NCI-H345 treated with DMSO at 0.1 percent for 48 hours (cell line): ENCODE results near the gene FBXO44.
A peak's percentile ranks its signal among the peaks of the same experiment; 100 is the strongest.

ENCODE experiments used
- DNase-seq: peaks from one replicate; lab custom pipeline; 2025; ENCODE audit not compliant: unreplicated experiment; lab: John Stamatoyannopoulos, UW

The FBXO44 gene

DNA sequence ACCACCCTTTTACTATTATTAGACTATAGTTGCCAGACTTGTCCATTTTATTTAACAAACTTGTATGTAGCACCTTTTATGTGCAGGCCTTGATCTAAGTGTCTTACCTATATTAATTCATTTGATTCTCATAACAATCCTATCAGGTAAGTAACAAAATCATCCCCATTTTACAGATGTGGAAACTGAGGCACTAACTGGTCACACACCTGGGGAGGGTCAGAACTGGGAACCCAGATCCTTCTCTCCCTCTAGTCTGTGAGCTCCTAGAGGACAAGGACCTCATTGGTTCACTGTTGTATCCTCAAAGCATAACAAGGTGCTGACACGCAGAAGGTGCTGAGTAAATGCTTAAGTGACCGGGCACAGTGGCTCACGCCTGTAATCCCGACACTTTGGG, 15.3 kb upstream of the FBXO44 start:
- DNase-seq, result no peak

DNA sequence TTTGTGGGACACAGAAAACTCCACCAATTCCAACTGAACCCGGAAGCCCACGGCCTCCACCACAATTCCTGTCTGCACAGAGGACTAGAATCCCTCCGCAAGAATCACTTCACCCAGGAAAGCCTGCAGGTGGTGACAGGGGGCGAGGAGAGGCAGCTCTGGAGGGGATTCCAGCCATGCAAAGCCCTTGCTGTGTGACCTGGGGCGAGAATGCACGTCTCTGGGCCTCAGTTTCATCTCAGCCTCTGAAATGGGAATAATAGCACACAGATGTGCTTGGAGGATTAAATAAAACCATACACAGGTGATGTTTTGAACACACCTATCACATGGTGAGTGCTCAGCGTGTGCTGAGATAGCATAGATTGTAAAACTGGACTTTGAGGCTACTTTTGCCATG, 14.6 kb upstream of the FBXO44 start:
- DNase-seq, result no peak

DNA sequence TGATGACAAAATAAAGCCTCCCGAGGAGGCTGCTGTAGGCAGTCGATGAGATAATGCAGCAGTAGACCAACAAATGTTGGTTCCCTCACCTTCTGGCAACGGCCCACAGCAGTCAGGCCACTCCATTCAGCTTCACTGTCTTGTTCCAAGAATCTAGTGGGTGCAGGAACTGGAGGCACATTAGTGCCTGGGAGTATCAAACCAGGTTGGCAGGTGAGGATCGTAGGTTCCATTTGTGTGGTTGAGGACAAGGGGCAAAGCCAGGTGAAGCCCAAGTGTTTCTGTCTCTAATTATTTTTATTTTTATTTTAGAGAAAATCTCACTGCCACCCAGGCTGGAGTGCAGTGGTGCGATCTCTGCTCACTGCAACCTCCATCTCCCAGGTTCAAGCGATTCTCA, 13.7 kb upstream of the FBXO44 start:
- DNase-seq, result no peak

DNA sequence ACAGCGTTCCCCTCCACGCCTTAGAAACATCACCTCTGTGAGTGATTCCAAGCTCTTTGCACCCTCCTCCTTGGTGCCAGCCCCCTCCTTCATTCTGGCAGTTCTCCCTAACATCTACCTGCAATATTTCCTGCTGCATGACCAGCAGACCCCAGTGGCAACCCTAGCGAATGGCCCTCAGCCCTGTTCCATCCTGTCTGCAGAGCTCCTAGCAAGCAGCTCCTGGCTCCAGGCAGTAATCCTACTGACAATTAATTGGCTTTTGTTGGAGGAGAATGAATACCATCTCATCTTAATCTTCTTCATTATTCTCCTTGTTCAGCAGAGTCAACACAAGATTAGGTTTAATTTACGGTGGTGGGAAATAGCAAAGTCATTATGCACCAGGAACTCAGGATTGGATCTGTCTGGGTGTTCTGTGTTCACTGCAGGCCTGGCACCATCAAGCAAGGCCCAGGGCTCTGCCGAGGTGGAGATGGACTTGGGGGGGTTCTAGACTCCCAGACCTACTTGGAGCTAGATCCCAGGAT, 12.8 kb upstream of the FBXO44 start:
- DNase-seq, result no peak

DNA sequence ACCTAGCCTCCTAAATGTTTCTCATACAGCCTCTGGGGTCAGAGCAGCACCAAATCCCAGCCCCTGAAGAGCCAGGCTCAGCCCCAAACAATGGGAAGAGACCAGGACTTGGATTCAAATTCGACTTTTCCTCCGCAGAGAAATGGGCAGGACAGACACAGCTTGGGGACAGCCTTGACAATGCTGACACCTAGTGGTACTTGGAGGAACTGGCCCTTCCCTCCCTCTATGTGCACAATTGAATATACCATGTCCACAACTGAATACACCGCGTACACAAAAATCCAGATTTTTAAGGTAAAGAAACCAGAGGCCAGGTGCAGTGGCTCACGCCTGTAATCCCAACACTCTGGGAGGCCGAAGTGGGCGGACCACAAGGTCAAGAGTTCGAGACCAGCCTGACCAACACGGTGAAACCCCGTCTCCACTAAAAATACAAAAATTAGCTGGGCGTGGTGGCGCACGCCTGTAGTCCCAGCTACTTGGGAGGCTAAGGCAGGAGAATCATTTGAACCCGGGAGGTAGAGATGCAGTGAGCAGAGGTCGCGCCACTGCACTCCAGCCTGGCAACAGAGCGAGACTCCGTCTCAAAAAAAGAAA, 12.2 kb upstream of the FBXO44 start:
- DNase-seq, result peak; percentile 57

DNA sequence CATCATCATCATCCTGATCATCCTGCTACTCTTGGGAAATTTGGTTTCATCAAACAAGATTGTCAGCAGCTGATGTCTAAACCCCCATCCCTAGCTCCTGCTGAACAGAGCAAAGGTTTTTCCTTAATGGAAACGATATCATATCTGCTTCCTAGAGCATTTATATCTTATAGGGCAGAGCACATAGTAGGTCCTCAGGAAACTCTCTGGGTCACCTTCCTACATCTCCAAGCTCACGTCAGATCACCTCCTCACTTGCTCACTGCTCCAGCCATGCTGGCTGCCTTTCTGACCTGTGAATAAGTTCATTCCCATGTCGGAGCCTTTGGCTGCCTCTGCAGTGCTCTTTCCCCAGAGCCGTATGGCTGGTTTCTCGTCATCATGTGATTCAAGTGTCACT, 10.9 kb upstream of the FBXO44 start:
- DNase-seq, result no peak

DNA sequence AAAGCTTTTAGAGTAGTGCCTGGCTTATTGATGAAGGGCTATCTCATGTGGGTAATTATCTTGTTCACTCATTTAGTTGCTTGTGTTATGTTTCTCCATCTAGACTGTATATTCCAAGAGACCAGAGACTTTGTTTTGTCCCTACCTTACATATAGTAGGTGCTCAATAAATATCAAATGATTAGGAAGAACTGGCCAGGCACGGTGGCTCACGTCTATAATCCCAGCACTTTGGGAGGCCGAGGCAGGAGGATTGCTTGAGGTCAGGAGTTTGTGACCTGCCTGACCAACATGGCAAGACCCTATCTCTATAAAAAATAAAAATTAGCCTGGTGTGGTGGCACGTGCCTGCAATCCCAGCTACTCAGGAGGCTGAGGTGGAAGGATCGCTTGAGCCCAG, 9.4 kb upstream of the FBXO44 start:
- DNase-seq, result no peak

DNA sequence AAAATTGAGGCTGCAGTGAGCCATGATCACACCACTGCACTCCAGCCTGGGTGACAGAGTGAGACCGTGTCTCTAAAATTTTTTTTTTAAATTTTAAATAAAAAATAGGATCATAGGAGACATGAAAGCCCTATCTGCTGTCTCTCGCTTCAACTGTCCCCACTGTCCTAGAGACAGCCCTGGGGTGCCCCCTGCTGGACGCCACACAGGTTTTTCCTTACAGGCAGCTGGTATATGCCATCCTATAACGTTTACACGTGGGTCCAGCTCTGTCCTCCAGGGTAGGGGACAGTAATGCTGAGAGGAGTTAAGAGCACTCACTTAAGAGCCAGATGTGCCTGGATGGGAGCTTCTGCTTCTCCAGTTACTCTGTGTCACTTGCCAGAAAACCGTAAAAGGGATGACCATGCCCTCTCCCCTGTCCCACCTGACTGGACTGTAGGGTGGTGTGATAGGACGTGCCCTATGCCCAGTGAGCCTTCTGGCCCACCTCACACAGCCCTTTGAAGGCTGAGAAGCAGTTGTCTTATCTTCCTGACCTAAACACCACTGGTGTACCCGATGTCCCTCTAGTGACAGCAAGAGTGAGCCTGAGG, 8.9 kb upstream of the FBXO44 start:
- peak; percentile 66 for DNase-seq

DNA sequence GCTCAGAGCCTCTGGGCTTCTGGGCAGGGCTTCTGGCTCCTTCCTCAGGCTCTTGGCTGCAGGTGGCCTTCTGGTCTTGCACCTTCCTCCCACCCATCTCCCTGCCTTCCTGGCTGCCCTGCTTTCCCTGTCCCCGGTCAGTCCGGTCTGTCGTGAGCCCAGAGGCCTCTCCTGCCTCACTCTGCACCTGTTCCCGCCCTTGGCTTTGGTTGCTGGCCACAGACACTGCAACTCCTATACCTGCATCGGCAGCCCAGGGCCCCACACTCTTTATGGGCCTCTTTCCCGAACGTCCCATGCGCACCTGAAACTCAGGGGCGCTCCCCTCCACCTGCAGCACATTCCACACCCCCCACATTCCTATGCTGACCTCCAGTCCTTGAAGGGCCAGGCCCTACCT, 8.4 kb upstream of the FBXO44 start:
- DNase-seq, result no peak

DNA sequence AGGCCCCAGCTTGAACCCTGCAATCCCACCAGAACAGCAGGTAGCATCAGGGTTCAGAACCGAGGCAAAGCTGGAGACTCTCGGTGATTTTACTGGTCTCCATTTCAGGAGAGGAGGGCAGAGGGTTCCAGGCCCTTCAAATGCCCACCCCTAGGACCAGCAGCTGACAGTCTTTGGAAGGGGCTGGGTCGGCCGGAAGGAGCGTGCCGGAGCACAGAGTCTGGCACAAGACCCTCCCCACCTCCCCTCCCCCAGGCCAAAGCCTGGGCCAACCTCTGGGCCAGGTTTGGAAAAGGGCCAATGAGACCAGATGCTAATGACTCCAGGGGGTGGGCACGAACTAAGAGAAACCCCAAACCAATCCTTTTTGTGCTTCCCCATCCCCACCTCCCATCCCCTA, 7.3 kb upstream of the FBXO44 start:
- no peak for DNase-seq

DNA sequence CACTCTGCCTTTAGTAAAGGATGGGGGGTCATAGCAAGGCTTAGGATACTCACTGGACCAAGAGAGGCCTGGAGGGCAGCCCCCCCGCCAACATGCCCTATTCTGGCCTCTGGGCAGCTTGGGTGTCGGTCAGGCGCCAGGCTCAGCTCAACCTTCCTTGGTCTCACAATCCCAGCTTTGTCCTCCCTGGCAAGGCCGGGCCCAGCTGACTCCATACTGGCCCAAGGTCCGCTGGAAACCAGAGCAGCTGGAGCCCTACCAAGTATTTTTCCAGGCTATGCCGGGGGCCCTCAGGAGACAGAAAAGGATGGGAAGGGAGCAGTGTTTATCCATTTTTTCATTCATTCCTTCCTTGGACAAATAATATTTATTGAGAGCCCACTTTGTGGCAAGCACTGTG, 6.6 kb upstream of the FBXO44 start:
- no peak for DNase-seq

DNA sequence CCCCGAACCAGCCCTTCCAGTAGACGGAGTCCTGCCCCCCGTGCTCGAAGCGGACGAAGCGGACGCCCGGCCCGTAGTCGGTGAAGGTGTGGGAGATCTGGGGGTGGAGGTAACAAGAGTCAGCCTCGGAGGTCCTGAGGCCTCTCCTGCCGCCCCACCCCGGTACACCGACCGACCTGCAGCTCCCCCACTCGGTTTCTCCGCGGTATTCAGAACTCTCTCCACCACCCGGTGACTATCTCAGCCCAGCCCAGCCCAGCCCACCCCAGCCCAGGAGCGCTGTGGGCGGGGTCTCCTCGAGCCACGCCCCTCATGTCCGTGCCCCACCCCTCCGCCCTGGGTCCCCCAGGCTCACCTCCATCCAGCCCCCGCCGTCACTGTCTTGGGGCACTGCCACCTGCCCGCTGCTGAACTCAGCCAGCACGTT, 5.9 kb upstream of the FBXO44 start:
- DNase-seq, result no peak

DNA sequence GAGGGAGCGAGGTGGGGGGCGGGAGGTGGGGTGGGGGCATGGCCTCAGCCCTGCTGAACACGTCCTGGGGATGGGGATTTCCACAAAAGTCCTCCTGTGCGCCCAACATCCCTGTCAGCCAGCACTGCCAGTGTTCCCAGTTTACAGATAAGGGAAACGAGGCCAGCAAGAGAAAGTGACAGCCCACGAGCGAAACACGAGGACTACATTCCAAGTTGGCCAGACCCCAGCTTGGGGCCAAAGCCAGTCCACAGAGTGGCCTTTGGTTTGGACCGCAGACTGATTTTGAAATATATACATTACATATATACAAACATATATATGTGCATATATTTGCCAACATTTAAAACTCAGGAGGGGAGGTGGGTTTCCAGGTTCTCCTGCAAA, 5.4 kb upstream of the FBXO44 start:
- DNase-seq, result no peak

DNA sequence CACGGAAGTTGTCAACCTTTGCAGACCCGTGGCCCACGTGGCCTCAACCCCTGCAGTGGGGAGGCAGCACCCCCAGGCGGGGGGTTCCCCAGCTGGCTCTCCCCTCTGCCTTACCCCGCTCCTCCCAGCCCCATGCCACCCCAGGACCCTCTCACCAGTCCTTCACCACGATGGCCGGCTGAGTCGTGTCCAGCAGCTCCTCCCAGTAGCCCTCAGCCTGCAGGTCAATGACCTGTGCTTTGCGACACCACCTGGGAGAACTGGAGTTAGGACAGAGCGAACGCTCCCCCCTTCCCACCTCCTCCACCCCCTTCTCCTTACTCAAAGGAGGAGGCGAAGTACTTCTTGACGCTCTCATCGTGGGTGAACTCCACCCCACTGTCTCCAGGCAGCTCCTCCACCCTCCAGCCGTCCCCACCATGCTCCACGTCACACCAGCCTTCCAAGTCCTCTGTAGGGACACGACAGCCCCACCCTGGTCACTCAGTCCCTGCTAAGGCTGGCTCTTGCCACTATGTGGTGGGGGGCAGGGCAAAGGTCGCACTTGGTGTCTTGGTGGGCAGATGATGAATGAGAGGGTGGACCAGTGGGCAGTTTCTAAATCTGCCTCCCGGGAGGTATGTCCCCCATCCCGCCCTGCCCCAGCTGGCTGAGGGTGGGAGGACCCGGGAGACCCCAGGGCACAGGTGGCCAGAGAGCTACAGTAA, 4.9 kb upstream of the FBXO44 start:
- no peak for DNase-seq

DNA sequence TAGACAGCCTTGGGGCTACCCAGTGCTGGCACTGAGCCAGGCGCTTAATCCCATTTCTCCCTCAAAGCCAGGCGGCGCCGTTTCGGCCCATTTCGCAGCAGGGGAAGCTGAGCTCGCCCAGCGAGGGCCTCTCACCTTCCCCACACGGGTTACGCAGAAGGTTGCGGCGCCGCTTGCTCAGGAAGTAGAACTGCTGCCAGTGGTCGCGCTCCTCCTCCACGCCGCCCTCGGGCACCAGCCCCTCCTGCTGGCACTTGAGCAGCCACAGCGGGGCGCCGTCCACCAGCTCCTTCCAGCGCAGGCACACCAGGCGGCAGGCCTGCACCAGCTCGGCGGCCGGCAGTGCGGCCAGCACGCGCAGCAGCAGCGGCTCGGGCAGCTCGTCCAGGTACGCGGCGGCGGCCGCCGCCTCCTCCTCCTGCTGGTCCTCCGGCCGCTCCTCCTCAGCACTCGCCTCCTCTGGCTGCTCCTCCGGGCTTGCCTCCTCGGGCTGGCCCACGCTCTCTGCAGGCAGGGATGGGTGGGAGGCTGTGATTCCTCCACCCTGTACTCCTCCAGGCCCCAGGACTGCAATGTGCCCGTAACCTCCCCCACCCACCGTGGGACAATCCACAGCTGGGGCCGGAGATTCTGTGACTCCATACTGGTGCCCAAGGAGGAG, 4.2 kb upstream of the FBXO44 start:
- DNase-seq, result no peak

DNA sequence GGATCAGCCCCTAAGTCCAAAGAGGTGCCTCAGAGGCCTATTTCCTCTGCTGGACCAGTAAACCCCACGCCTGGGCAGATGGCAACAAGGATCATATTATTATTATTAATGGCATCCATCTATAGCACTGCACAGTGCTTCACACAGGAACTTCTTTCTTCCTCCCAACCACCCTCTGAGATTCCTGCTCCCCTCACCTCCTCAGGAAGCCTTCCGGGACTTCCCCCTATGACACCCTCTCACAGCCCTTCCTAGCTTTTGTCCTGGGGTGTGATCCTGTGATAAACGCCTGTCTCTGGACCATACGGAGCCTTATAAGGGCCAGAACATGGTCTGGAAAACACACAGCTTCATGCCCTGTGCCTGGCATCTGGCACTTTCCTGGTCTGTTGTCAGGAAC, 3.7 kb upstream of the FBXO44 start:
- no peak for DNase-seq

DNA sequence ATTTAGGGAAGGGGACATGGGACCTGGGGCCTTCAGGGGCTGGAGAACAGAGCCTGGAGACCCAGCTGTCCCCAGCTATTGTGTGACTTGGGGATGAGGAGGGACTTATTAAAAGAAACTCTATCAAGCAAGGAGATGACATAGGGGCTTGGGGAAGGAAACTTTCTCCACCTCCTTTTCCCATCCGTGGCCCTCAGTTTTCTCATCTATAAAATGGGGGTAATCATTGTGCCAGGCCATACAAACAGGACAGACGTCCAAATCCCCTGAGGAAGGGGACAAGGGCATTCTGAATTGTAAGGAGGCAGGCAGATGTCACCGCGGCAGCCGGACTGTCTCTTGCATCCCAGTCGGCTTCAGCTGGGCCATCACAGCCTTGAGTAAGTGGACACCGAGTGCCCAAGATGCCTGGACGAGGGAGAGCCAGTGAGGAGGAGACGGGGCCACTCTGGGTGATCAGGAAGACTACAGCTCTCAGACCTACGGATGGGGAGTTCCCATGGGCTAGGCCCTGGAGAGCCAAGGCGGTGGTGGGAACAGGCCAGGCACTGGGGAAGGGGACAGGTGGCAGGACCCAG, 2.4 kb upstream of the FBXO44 start:
- DNase-seq, result no peak

DNA sequence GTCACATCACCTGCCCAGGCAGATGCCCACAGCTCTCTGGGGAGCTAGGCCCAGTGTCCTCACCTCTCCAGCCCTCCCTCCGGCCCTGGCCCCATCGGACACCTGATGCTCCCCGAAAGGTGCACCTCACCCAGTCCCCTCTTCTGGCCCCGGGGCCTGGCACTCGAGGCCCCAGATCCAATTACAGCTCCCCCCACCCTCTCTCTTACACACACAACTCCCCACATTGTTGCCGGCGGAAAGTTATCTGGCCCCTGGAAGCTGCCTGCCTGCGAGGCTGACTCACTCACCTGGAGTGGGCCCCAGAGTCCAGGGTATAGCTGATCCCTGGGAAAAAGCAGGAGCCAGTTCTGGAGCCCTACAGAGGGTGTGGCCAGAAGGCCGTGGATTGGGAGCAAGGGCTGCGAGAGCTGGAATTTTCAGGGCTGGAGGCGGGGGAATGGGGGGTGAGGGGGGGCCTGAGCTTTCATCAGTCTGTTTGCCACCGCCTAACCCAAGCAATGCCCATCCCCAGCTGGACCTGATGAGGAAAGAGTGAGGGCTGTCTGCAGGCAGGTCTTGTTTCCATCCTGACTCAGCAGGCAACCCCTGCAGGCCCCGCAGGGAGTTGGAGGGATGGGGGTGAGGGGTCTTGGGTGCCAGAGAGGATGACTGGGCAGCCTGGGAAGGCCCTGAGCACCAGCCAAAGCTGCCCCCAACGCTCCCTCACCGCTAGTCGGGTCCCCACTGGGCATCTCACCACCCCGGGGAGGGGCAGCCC, 1.4 kb upstream of the FBXO44 start:
- no peak for DNase-seq

DNA sequence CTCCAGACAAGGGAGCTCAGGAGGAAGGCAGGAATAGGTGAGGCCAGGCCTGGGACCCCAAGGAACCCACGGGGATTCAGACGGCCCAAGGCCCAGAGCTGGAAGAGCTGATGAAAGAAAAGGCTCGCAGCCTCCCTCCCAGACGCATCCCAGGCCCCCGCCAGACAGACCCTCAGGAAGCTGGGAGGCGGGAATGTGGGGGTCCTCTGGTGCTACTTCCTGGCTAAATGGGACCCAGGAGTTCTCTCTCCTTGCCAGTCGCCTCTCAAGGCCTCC, 878 bp upstream of the FBXO44 start:
- DNase-seq, result no peak

DNA sequence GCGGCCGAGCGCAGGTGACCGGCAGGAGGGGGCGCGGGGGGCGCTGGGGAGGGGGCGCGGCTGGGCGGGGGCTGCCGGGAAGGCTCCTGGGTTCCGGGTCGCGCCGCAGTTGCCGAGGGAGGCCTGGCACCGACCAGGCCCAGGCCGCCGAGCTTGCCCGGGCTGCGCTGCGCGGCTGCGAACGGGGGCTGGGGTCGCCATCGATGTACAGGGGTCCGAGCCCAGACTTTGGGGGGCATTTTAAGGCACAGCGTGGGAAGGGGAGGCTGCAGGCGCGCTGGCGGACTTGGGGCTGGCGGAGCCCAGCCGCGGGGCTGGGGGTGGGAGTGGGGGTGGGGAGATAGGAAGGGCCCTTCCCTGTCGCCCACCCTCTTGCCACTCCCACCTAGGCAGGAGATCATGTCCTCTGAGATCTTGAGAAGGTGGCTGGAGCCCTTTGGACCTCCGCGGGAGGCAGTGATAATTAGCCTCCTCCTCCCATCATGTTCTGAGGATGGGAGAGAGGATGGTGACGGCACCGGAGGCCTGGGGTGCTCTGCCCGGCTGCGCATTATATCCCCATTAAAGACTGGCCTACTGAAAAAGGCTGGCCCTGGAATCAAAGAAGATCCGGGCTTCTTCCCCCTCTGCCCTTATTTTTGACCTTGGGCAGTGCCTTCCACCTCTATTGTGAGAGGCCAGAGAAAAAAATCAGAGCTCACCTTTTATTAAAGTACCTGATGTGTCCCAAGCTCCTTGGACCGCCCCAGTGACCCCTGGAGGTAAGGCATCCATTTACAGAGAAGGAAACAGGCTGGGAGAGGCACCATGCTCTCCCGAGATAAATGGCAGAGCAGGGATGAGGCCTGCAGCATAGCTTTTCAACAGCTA, 497 bp downstream of the FBXO44 start:
- no peak for DNase-seq
